ENCODE results near the gene PDLIM5. TPM values are rescaled to one million over a fixed set of nuclear protein-coding genes. Genes with fewer than 3 reads are reported as not detected.

The PDLIM5 gene
- total RNA-seq, 1 donor from 2014 or later: 137 TPM

DNA sequence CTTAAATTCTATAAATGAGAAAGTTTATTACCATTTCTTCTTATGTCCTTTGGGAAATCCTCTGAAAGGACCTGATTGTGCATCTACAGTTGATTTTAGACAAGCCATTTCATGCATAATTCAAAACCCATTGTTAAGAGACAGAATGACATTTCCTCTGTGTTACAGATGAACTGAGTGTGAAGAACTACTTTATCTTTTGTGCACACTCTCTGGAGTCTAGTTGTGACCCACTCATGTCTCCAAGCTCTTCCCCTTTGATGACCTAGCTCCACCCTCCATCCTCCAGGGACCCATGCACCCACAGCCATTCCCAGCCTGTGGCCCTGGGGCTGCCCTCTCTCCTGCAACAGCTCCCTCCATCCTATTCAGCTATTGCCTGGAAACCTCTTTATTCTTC lies 248.6 kb downstream of the PDLIM5 start:
- H3K36me3 ChIP-seq: no peaks in the 10 kb centered on the region
- no peak for DNase-seq (ENCODE audit: extremely low spot score in 2 of 2)
- no peak overlapping the region for H3K27ac ChIP-seq
- TF ChIP-seq POLR2A (IDR thresholded peaks at IDR 0.05) (no peak), POLR2AphosphoS5 (IDR thresholded peaks at IDR 0.05; ENCODE audit: insufficient read depth in 1 of 2, low read depth in 1 of 2) (no peak)
- TF ChIP-seq, protein P1, sequence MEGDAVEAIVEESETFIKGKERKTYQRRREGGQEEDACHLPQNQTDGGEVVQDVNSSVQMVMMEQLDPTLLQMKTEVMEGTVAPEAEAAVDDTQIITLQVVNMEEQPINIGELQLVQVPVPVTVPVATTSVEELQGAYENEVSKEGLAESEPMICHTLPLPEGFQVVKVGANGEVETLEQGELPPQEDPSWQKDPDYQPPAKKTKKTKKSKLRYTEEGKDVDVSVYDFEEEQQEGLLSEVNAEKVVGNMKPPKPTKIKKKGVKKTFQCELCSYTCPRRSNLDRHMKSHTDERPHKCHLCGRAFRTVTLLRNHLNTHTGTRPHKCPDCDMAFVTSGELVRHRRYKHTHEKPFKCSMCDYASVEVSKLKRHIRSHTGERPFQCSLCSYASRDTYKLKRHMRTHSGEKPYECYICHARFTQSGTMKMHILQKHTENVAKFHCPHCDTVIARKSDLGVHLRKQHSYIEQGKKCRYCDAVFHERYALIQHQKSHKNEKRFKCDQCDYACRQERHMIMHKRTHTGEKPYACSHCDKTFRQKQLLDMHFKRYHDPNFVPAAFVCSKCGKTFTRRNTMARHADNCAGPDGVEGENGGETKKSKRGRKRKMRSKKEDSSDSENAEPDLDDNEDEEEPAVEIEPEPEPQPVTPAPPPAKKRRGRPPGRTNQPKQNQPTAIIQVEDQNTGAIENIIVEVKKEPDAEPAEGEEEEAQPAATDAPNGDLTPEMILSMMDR (IDR thresholded peaks at IDR 0.05): no peak
- no peaks in the 10 kb centered on the region for H3K9me3 ChIP-seq
- no peak overlapping the region for H3K4me3 ChIP-seq
- no peaks in the 10 kb centered on the region for H3K4me1 ChIP-seq
- intact Hi-C loops (cut with DNase I): no loop called here
- no peaks in the 10 kb centered on the region for H3K27me3 ChIP-seq

DNA sequence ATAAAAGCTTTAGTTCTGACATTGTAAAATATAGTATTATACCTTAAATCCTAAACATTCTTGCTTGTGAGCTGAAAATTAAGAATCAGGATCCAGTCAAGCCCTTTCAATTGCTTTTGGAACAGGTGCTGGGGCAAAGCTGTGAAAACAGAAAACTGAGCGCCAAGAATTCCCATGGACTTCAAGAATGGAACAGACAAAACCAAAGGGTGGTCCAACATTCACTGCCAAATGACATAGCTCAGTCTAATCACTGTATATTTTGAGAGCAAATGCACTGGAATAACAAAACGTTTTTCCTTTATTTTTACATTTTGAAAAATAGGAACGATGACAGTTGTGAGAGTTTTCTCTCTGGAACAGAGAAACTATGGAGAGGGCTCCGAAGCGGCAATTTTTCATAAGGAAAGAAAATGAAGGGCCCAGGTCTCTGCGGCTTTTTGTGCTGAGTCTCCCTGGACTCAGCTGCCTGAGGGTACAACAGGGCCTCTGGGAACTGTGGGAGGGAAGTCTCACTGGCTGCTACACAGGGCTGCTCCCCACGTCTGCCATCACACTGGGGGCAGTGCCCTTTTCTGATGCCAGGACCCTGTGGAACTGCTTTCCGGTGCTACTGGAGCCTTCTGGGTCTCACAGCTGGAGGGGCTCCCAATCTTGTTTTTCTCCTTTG lies 250.0 kb downstream of the PDLIM5 start:
- no peaks in the 10 kb centered on the region for H3K36me3 ChIP-seq
- DNase-seq (ENCODE audit: extremely low spot score in 2 of 2): no peak
- H3K4me3 ChIP-seq: no peak overlapping the region
- intact Hi-C loops (cut with DNase I): no loop called here
- no peaks in the 10 kb centered on the region for H3K27me3 ChIP-seq
- TF ChIP-seq POLR2A (IDR thresholded peaks at IDR 0.05) (no peak), POLR2AphosphoS5 (IDR thresholded peaks at IDR 0.05; ENCODE audit: insufficient read depth in 1 of 2, low read depth in 1 of 2) (no peak)
- TF ChIP-seq, protein P1 (IDR thresholded peaks at IDR 0.05): no peak
- H3K9me3 ChIP-seq: no peaks in the 10 kb centered on the region
- H3K27ac ChIP-seq: no peak overlapping the region
- no peaks in the 10 kb centered on the region for H3K4me1 ChIP-seq

DNA sequence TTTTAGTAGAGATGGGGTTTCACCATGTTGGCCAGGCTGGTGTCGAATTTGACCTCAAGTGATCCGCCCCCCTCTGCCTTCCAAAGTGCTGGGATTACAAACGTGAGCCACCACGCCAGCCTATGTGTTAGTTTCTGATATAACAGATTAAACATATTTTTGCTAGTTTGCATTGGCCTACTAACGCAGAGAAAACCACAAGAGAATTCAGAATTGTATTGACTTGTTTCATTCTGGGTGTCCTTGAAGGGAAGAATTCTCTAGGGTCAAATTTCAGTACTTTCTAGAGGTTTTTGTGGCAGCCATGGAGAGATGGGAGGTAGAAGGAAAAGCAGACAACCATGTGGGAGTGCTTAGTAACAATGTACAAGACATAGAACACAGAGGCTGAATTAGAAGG lies 259.9 kb downstream of the PDLIM5 start:
- Histone ChIP-seq H3K4me1 (no peaks in the 10 kb centered on the region), H3K27me3 (no peaks in the 10 kb centered on the region), H3K4me3 (no peak overlapping the region), H3K27ac (no peak overlapping the region), H3K9me3 (no peaks in the 10 kb centered on the region), H3K36me3 (no peaks in the 10 kb centered on the region)
- DNase-seq (ENCODE audit: extremely low spot score in 2 of 2): no peak
- intact Hi-C loops (cut with DNase I): no loop called here
- TF ChIP-seq POLR2AphosphoS5 (IDR thresholded peaks at IDR 0.05; ENCODE audit: insufficient read depth in 1 of 2, low read depth in 1 of 2) (no peak), POLR2A (IDR thresholded peaks at IDR 0.05) (no peak)
- TF ChIP-seq, protein P1 (IDR thresholded peaks at IDR 0.05): no peak

DNA sequence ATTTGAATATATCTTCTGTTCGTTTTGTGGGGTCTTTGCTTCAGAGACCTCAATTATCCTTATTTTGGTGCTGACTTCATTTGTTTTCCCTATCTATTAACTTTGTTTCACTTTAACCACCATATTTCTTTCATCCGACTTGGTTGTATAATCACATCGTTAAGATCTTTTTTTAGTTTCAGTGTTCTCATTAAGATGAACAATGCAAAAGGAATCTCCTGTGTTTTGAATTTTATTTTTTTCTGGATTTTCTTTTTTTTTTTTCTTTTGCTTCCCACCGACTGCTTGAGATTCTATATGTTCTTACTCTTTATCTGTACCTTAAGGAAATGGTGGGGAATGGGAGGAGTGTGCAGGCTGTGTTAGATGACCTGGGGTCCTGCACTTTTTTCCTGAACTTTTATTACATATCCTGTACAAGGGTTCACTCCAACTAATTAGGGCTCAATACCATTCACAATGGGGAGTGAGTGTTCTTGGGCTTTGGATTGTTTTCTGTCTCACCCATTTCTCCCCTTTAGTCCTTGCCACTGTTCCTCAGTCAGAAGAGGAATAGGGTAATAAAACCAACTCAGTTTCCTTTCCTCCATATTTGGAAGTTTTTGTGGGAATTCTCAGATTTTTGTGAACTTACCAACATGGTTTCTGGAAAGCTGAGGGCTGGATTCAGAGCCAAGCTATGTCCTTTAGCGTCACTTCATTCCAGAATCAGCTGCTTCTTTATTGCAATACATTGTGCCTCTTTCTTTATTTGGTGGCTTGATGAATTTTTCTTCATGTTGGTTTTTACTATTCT lies 262.8 kb downstream of the PDLIM5 start:
- intact Hi-C loops (cut with DNase I): no loop called here
- DNase-seq (ENCODE audit: extremely low spot score in 2 of 2): no peak
- no peak overlapping the region for H3K4me3 ChIP-seq
- no peaks in the 10 kb centered on the region for H3K36me3 ChIP-seq
- H3K27me3 ChIP-seq: no peaks in the 10 kb centered on the region
- no peak overlapping the region for H3K27ac ChIP-seq
- no peaks in the 10 kb centered on the region for H3K9me3 ChIP-seq
- TF ChIP-seq POLR2A (IDR thresholded peaks at IDR 0.05): no peak
- TF ChIP-seq, protein P1 (IDR thresholded peaks at IDR 0.05): no peak
- no peak for TF ChIP-seq POLR2AphosphoS5 (IDR thresholded peaks at IDR 0.05; ENCODE audit: insufficient read depth in 1 of 2, low read depth in 1 of 2)
- H3K4me1 ChIP-seq: no peaks in the 10 kb centered on the region

DNA sequence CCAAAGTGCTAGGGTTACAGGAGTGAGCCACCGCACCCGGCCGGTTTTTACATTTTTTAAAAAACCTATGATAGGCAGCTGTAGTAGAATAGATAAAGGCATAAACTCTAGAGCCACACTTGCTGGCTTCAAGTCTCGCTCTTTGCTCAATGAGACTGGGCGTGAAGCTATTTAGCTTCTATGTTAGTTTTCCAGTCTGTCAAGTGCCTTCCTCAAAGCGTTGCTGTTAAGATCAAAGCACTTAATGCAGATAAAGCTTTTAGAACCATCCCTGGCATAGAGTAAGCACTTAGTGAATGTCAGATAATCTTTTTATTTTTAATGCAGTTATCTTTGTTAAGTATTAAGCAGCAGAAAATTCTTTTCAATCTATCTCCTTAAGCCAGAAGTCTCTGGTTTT lies 264.0 kb downstream of the PDLIM5 start:
- no peaks in the 10 kb centered on the region for H3K9me3 ChIP-seq
- no peak overlapping the region for H3K4me3 ChIP-seq
- no peaks in the 10 kb centered on the region for H3K27me3 ChIP-seq
- no peak for TF ChIP-seq POLR2AphosphoS5 (IDR thresholded peaks at IDR 0.05; ENCODE audit: insufficient read depth in 1 of 2, low read depth in 1 of 2)
- TF ChIP-seq POLR2A (IDR thresholded peaks at IDR 0.05): no peak
- TF ChIP-seq, protein P1 (IDR thresholded peaks at IDR 0.05): no peak
- intact Hi-C loops (cut with DNase I): no loop called here
- H3K36me3 ChIP-seq: no peaks in the 10 kb centered on the region
- no peaks in the 10 kb centered on the region for H3K4me1 ChIP-seq
- DNase-seq (ENCODE audit: extremely low spot score in 2 of 2): no peak
- H3K27ac ChIP-seq: no peak overlapping the region

All from vagina (tissue), 2 donors.